HepG2 (cell line): ENCODE data around the gene PRRT1.

Source experiments
- AGO1 ChIP-seq: fragments of 200-400 bp; formaldehyde crosslinking; IDR thresholded peaks from 2 replicates; pipeline ENCODE4 v1.6.1; 2017; ENCODE audit warnings: mild to moderate bottlenecking, low read depth, low read length, moderate library complexity; ENCODE audit not compliant: poor library complexity, severe bottlenecking
- BRCA1 ChIP-seq: sonication (generic); formaldehyde crosslinking; IDR thresholded peaks from 2 replicates; pipeline ENCODE4 v1.4.0; 2020; ENCODE audit warnings: missing genetic modification reagents
- JUND ChIP-seq: sonication (generic); formaldehyde crosslinking; IDR thresholded peaks from 2 replicates; pipeline ENCODE4 v1.8.0; 2022; ENCODE audit warnings: mild to moderate bottlenecking, missing genetic modification reagents
- KLF6 ChIP-seq: IDR thresholded peaks from 2 replicates; pipeline ENCODE4 v1.8.0; 2016; ENCODE audit warnings: missing biosample characterization, missing genetic modification reagents
- PATZ1 ChIP-seq: sonication (generic); formaldehyde crosslinking; IDR thresholded peaks from 2 replicates; pipeline ENCODE4 v1.4.0; 2020; ENCODE audit warnings: missing genetic modification reagents
- POLR2A ChIP-seq, 2 experiments: IDR thresholded peaks; 2 replicates each; pipeline ENCODE4 v1.6.1; 2011; ENCODE audit warnings: low read depth in 2 of 2, low read length in 2 of 2, mild to moderate bottlenecking in 1 of 2, moderate library complexity in 1 of 2; ENCODE audit not compliant: insufficient read depth in 1 of 2
- POLR2AphosphoS5 ChIP-seq: IDR thresholded peaks from 2 replicates; pipeline ENCODE4 v1.6.1; 2012; ENCODE audit warnings: low read depth, low read length
- SOX6 ChIP-seq, 2 experiments: fragments of 450-650 bp in 1 of 2; sonication (generic) in 1 of 2; formaldehyde crosslinking in 1 of 2; IDR thresholded peaks; 2 replicates each; pipeline versions ENCODE4 v1.4.0 to v1.6.1; 2017 to 2020; ENCODE audit warnings: antibody characterized with exemption in 1 of 2, mild to moderate bottlenecking in 1 of 2, missing genetic modification reagents in 1 of 2
- ZNF292 ChIP-seq: sonication (generic); formaldehyde crosslinking; IDR thresholded peaks from 2 replicates; pipeline ENCODE4 v1.8.1; 2022; ENCODE audit warnings: mild to moderate bottlenecking, low read depth, missing genetic modification reagents, borderline replicate concordance
- ZNF33B ChIP-seq: sonication (generic); formaldehyde crosslinking; IDR thresholded peaks from 2 replicates; pipeline ENCODE4 v1.5.1; 2020; ENCODE audit warnings: mild to moderate bottlenecking, missing genetic modification reagents
- ZNF609 ChIP-seq: sonication (generic); formaldehyde crosslinking; IDR thresholded peaks from 2 replicates; pipeline ENCODE4 v1.4.0; 2020; ENCODE audit warnings: mild to moderate bottlenecking, missing genetic modification reagents, borderline replicate concordance
- ZXDC ChIP-seq: sonication (generic); formaldehyde crosslinking; IDR thresholded peaks from 2 replicates; pipeline ENCODE4 v1.5.0; 2020; ENCODE audit warnings: mild to moderate bottlenecking, missing genetic modification reagents

- TF ChIP-seq ZNF33B (CRISPR knock-in tag) (no peak), POLR2AphosphoS5 (no peak), ZNF292 (CRISPR knock-in tag) (no peak), ZNF609 (CRISPR knock-in tag) (peak; percentile 9; the same call in 1 of the 2 replicates), PATZ1 (CRISPR knock-in tag) (no peak; the same call in 1 of the 2 replicates), BRCA1 (no peak), SOX6 (IDR thresholded peaks at IDR 0.05) (no peak), SOX6 (CRISPR knock-in tag; IDR thresholded peaks at IDR 0.05) (no peak), ZXDC (CRISPR knock-in tag) (no peak), POLR2A (IDR thresholded peaks at IDR 0.05; ENCODE audit: insufficient read depth in 1 of 2, low read depth in 2 of 2, low read length in 2 of 2) (no peak), AGO1 (no peak), KLF6 (no peak), JUND (CRISPR knock-in tag) (no peak)
Observed at GRCh38 chr6:32195652-32195901, 43.8 kb upstream of the PRRT1 start.
